D721Med (cell line): Measurements from ENCODE around the gene SLC39A5.
"Not testable (repeated sequence)": the region's sequence is repeated elsewhere in the genome, so short reads cannot be mapped to it uniquely, and the experiment has no call there.

Experiments used
- DNase-seq: peaks from one replicate; pipeline ENCODE4 v3.0.0; 2011; ENCODE audit warnings: low spot score; ENCODE audit not compliant: insufficient read length
- FAIRE-seq: peaks from 2 replicates; lab custom pipeline; 2011; peaks lifted over from hg19 to GRCh38; lab: Jason Lieb, UNC
- CTCF ChIP-seq: IDR thresholded peaks from 2 replicates; pipeline ENCODE4 v1.5.1; 2012; ENCODE audit warnings: mild to moderate bottlenecking, control low read depth; ENCODE audit not compliant: insufficient read depth; ENCODE audit errors: missing control alignments

Gene SLC39A5

GRCh38 chr12:56274299-56274698 is 44.4 kb downstream of the SLC39A5 start:
- TF ChIP-seq CTCF: no peak
- FAIRE-seq (no peak), DNase-seq (no peak)

GRCh38 chr12:56278905-56279304 is 49.1 kb downstream of the SLC39A5 start:
- DNase-seq: no peak
- no peak for FAIRE-seq
- TF ChIP-seq CTCF: no peak

- TF ChIP-seq CTCF: no peak
- DNase-seq (no peak), FAIRE-seq (no peak)
Observed at GRCh38 chr12:56280849-56281248, 51.0 kb downstream of the SLC39A5 start.

- TF ChIP-seq CTCF: no peak
- DNase-seq: no peak
- no peak for FAIRE-seq
Observed at GRCh38 chr12:56282030-56282429, 52.2 kb downstream of the SLC39A5 start.

GRCh38 chr12:56282579-56282978 is 52.7 kb downstream of the SLC39A5 start:
- FAIRE-seq (no peak), DNase-seq (no peak)
- no peak for TF ChIP-seq CTCF

GRCh38 chr12:56284263-56284662 is 54.4 kb downstream of the SLC39A5 start:
- DNase-seq, FAIRE-seq: not testable (repeated sequence)

- no peak for TF ChIP-seq CTCF
- FAIRE-seq (no peak), DNase-seq (no peak)
Observed at GRCh38 chr12:56286044-56286830, 56.4 kb downstream of the SLC39A5 start.
